SK-N-DZ (cell line): ENCODE results near the gene TMEM176B.
A peak's percentile ranks its signal among the peaks of the same experiment; 100 is the strongest.
"Not testable (repeated sequence)": the region's sequence is repeated elsewhere in the genome, so short reads cannot be mapped to it uniquely, and the experiment has no call there.

ENCODE experiments used
- DNase-seq: peaks from one replicate; pipeline ENCODE4 v3.0.0-alpha.2; 2015; ENCODE audit warnings: low spot score

TMEM176B gene

DNA sequence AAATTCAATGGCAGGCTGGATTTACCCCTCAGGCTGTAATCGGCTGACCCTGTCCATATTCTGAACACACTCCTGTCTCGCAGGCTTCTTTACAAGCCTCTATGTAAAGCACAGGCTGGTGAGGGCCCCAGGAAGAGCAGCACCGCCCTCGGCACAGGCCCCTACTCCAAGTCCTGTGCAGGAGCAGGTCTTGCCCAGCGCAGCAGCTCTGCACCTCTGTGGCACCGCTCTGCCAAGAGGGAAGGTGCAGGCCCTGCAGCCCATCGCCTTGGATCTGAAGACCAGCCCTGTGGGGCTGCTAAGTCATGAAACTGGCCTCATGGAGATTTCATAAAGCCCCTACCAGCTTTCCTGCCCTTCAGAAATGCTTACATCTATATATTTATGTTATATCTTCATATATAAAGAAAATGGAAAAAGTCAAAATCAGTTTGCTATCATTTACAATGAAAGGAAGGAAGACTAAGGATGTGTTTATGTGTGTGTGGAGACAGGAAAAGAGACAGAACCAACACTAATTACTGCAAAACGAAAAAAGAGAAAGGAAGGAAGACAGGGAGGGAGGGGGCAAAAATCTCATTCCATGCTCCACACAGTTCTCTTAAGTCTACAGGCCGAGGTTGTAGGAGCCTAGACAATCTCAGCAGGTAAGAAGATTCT, 9.6 kb downstream of the TMEM176B start:
- DNase-seq: no peak

DNA sequence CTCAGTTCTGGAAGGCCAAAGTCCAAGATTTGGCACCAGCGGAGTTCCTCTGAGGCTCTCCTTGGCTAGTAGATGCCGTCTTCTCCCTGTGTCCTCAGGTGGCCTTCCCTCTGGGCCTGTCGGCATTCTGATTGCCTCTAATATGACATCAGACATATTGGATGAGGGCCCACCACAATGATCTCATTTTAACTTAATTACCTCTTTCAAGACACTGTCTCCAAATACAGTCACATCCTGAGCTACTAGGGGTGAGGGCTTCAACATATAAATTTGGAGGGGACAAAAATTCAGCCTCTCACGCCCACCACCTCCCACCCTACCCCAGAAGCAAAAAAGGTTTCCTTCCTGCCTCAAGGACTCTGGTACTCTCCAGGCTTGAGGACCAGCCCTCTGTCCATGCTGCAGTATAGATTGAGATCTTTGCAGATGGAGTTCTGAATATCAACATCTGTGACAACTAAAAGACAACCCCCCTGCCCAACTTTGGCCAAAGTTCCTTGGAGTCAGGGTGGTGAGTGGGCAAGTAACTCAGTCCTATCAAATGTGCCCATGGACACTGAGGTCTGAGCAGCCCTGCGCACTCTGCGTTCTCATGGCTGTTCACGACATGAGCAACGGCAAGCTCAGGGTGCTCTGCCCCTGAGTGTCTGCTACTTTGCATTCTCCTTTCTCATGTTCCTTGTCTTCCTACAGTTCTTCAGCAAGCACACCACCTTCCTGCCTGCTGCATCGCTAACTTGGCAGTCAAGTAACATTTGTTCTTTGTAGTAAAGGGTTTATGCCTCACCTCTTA, 11.5 kb downstream of the TMEM176B start:
- no peak for DNase-seq

DNA sequence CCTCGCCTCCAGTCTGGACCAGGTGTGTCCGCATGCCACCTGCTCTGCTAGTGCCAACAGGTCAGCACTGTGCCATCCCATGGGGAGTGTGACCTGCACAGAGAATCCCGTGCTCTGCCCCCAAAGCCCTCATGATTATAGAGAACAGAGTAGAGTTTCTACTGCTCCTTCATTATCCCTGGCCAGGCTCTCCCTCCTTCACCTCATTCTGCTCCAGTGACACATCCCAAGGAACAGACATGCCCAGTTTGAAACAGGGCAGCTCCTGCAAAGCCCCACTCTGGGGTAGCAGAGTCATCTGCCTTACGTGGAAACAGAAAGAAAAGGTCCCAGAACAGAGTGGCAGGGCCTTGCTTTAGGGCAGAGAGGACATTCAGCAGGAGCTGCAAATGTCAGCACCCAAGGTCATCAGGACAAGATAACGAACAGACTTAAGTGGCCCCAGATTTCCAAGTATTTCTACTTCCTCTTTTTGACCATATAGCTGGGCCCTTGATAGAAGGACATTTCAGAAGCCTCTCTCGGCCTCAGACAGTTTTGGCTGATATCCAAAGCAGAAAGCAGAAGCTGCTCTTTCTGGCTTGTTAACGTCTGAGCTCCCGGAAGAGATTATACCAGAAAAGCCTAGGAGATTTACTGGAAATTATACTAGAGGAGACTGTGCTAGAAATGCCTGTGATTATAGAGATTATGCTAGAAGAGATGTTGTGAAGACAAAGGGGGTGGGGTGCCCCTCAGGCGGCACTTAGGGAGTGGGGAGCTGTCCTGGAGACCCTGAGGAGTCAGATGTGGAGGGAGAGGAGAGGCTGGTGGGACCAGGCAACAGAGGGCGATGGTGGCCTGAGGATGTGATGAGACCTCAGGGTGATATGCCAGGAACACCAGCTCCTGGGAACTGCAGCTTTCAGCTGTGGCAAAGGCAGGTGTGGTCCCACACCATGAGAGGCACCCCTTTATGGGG, 12.6 kb downstream of the TMEM176B start:
- DNase-seq: no peak

DNA sequence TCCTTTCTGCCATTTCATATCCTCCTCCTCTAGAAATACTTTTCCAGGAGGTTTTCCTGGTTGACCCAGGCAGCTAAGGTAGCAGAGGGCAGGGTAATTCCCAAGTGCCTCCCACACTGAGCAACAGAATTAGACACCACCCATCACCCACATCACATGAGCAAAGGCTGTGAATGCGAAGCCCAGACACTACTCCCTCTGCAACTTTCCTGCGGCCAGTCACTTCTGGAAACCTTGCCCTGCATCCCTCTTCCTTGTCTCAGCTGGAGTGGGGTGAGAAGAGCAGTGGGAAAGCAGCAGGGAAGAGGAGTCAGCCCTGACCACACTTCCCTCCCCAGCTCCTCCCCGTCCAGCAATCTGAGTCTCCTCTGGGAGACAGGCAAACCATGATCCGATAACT, 15.2 kb downstream of the TMEM176B start:
- DNase-seq: no peak

DNA sequence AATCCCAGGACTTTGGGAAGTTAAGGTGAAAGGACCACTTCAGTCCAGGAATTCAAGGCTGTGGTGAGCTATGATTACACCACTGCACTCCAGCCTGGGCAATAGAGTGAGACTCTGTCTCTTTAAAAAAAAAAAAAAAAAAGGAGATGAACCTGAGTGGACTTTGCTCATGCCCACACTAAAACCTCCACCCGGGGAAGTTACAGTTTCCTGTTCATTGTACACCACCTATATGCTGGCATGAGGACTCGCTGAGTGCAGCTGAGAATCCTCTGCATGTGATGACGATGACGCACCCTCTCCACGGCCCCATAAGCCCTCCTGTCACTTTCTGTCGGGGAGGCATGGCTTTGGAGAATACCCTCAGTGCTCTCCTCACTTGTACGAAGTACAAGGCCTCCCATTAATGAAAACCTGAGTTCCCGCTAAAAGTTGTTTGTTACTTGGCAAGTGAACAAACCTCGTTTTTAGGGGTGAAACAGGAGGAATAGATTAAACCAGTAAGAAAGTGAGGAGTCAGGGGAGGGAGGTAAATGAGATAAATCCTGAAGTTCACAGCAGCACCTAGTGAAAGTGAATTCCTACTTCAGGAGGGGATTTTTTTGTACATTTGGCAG, 15.9 kb downstream of the TMEM176B start:
- no peak for DNase-seq

DNA sequence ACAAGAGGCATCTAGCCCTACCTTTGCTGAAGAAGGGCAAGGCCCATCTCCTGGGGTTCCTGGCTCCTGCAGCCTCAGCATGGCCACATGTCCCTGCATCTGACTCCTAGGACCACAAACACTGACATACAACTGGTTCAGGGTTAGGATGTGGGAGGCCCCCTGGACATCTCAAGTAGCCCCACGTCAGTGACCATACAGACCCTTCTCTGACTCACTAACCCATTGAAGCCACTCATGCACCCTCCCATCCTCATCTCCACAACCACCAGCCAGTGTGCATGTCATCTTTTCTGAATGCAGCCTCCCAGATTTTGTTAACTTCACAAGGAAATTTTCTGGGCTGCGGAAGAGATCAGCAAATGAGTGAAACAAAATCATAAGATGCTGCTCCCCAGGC, 18.2 kb downstream of the TMEM176B start:
- DNase-seq: no peak

DNA sequence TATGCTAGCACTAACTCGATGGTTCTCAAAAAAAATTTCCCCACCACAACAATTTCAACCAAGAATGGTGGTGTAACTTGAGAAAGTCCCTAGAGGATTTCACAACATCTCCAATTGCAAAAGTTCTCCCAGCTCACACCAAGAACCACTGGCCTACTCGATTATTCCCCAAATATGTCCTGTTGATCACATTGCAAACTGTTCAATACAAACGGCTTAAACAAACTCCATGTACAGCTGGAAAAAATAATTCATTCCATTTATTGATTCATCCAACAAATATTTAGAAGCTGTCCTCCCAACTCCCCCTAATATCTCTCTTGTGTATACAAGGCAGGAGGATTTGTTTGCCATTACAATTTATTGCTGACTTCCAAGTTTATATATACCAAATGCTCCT, 19.1 kb downstream of the TMEM176B start:
- DNase-seq: no peak

DNA sequence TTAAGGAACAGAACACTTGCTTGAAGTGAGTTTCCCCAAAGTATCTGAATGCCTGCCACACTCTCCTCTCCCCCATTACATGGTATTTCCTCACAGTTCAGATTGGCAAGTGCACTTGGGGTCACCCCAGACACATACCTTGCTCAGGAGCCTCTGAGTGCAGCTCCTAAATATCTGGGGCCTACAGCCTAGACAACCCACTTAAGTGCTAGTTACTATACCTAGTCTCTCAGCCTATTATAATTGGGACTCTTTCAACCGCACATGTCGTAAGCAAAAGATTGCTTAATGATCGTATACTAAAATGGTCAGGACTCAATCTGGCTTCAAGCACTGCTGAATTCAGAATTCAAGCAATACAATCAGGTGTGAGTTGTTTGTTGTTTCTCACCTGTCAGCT, 19.9 kb downstream of the TMEM176B start:
- DNase-seq: no peak

DNA sequence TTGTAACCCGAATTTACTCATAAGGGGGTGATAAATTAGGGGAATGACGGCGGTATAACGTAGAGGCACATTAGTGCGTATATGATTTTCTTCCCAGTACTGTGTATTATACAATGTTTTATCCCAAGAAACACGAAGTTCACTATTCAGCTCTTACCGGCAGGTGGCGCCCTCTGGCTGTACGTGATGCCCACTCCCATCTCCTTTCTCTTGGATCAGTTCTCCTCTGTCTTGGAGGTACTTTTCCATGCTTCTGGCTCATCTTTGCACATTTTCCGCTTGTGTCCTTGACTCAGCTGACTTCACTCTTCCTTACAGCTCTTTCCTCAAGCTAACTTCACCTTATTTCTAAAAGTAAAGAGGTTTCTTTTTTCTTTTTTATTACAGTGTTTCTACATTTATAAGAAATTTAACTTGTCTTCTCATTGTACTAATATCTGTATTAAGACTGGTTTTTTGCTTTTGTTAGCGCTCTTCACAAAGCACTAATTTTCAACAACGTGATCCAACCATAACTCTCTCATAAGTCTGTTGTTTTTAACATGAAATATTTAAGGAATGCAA, 21.3 kb downstream of the TMEM176B start:
- DNase-seq: peak; percentile 74

DNA sequence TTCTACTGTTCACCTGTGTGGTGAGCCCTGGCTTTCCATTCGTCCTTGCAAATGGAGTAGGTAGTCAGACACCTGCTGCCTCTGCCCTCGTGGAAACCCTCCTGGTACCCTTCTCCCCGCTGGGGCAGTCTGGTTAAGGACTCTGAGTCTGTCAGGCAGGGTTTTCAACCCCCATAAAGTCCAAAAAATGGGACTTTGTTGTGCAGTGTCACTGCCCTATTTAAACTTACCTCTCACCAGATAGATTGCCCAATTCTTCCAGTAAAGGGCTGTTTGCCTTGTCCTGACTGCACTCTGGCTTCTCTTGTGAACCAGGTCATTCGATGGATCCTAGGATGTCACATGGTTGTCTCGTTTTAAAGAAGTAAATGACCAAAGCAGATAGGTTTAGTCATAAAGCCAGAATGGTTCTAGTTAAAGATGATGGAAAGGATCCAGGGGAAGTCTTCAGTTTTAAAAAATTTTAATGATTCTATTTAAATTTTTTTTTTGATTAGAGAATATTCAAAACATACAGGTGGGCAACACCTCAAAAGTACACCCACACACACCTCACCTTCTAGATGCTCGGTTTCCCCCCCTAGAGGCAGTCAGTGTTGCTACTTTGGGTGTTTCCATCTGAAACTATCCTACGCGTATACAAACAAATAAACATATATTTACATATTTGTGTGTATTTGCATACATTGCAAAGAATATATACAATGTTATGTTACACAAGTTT, 22.0 kb downstream of the TMEM176B start:
- DNase-seq: no peak

GRCh38 chr7:150774131-150774530, 26.0 kb downstream of the TMEM176B start:
- DNase-seq: not testable (repeated sequence)

GRCh38 chr7:150769768-150770167, 30.4 kb downstream of the TMEM176B start:
- DNase-seq: no peak

DNA sequence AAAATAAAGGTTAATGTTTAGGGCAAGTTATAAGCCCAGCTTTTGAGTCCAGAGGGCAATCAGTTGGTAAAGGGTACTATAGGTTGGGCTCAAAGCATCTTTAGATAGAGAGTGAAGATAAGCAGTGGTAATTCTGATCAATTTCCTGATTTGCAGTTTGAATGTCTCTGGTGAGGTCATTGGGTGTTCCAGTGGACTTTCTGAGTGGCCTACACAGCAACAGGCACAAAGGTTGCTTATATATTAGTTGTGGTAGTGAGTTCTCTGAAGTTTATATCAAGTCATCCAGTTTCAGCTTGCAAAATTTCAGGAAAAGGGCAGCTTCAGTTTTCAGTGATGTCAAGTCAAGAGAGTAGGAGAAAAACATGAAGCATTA, 33.8 kb downstream of the TMEM176B start:
- DNase-seq: no peak

DNA sequence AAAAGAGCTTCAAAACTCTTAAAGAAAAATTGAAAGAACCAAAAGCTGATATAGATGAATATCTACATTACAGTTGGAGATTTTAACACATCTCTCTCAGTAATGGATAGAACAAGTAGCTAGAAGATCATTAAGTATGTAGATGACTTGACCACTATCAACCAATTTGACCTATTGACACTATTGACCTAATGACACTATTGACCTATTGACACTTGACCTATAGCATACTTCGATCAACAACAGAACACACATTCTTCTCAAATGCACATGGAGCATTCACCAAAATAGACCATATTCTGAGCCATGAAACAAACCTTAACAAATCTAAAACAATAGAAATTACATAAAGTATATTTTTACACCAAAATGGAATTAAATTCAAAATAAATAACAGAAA, 40.7 kb downstream of the TMEM176B start:
- no peak for DNase-seq

DNA sequence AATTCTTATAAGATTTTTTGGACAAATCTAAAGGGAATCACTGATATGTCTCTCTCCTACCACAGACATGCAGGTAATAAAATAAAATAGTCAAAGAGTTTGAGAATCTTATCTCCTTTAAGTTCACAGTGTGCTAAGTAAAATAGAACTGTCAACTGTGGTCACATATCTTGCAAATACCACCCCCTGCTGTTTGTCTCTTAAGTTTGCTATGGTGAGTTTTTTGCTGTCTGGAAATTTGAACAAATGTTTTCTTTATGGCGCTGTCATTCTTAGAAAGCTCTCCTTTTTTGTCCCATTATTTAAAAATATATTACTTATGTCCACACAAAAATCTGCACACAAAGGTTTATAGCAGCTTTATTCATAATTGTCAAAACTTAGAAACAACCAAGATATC, 43.3 kb downstream of the TMEM176B start:
- no peak for DNase-seq

DNA sequence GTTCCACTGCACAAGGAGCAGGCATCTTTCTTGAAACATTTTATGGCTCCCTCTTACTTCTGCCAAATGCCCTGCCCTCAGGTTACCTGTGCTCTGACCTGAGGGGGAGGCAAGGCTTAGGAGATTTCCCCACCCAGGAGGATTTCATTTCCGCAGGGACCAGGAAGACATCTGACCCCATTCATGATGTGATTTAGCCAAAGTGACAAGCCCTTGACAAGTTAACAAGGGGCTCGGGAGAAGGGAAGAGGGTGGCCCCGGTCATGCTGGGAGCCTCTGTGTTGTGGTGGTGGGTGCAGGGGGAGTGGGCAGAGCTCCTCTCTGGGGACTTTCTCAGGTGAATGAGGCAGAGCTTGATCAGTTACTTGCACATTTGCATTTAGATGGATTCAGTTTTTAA, 44.0 kb downstream of the TMEM176B start:
- DNase-seq: no peak

- no peak for DNase-seq
These were observed 44.6 kb downstream of the TMEM176B start for GRCh38 chr7:150755473-150756099.

GRCh38 chr7:150754951-150755350, 45.2 kb downstream of the TMEM176B start:
- no peak for DNase-seq

- no peak for DNase-seq
These were observed 46.1 kb downstream of the TMEM176B start for GRCh38 chr7:150753826-150754603.
